SK-N-SH (cell line): ENCODE results near the gene ZBTB24.

Source experiments
- CTCF ChIP-seq: fragments of 200-600 bp; sonication (generic); IDR thresholded peaks from 2 replicates; pipeline ENCODE4 v1.6.1; 2017; ENCODE audit warnings: antibody characterized with exemption, mild to moderate bottlenecking, moderate library complexity
- ELF1 ChIP-seq: IDR thresholded peaks from 2 replicates; pipeline ENCODE4 v1.4.0; 2012
- EP300 ChIP-seq, 2 experiments: IDR thresholded peaks; 2 replicates each; pipeline versions ENCODE4 v1.4.0 to v1.6.1; 2012; ENCODE audit warnings: borderline replicate concordance in 1 of 2, low read depth in 1 of 2, low read length in 1 of 2
- GABPA ChIP-seq: IDR thresholded peaks from 2 replicates; pipeline ENCODE4 v1.4.0; 2012; ENCODE audit warnings: low read depth, mild to moderate bottlenecking
- NFIC ChIP-seq: IDR thresholded peaks from 2 replicates; pipeline ENCODE4 v1.4.0; 2012; ENCODE audit warnings: borderline replicate concordance
- POLR2AphosphoS5 ChIP-seq: IDR thresholded peaks from 2 replicates; pipeline ENCODE4 v1.6.1; 2012; ENCODE audit warnings: low read depth, low read length
- RFX5 ChIP-seq: IDR thresholded peaks from 2 replicates; pipeline ENCODE4 v1.6.1; 2012; ENCODE audit warnings: mild to moderate bottlenecking, improper control_type of control experiment, low read length
- RXRA ChIP-seq: IDR thresholded peaks from 2 replicates; pipeline ENCODE4 v1.4.0; 2012; ENCODE audit warnings: low read depth, mild to moderate bottlenecking, borderline replicate concordance
- SMC3 ChIP-seq: IDR thresholded peaks from 2 replicates; pipeline ENCODE4 v1.6.1; 2012; ENCODE audit warnings: low read depth, low read length, improper control_type of control experiment
- TAF1 ChIP-seq: IDR thresholded peaks from 2 replicates; pipeline ENCODE4 v1.6.1; 2012; ENCODE audit warnings: low read depth, mild to moderate bottlenecking, low read length, moderate library complexity, borderline replicate concordance
- TCF12 ChIP-seq: IDR thresholded peaks from 2 replicates; pipeline ENCODE4 v1.4.0; 2012
- TEAD4 ChIP-seq: IDR thresholded peaks from 2 replicates; pipeline ENCODE4 v1.4.0; 2012; ENCODE audit warnings: mild to moderate bottlenecking, borderline replicate concordance; ENCODE audit not compliant: insufficient read depth
- USF2 ChIP-seq: fragments of 150-350 bp; IDR thresholded peaks from 2 replicates; pipeline ENCODE4 v1.6.1; 2017; ENCODE audit warnings: antibody characterized with exemption, low read length, low read depth, borderline replicate concordance
- YY1 ChIP-seq: IDR thresholded peaks from 2 replicates; pipeline ENCODE4 v1.4.0; 2012; ENCODE audit warnings: low read depth, mild to moderate bottlenecking

- no peak for TF ChIP-seq TCF12
- TF ChIP-seq CTCF, result no peak
- no peak for TF ChIP-seq NFIC
- TF ChIP-seq YY1, result no peak
- no peak for TF ChIP-seq USF2
- TF ChIP-seq RFX5, result no peak
- TF ChIP-seq SMC3, result no peak
- no peak for TF ChIP-seq POLR2AphosphoS5
- TF ChIP-seq TEAD4, result no peak
- TF ChIP-seq RXRA, result no peak
- TF ChIP-seq GABPA, result no peak
- TF ChIP-seq ELF1, result no peak
- TF ChIP-seq EP300 (IDR thresholded peaks at IDR 0.05; ENCODE audit: borderline replicate concordance in 1 of 2, low read depth in 1 of 2, low read length in 1 of 2), result no peak
- no peak for TF ChIP-seq TAF1
Measured at GRCh38 chr6:109447087-109447486, 35.9 kb downstream of the ZBTB24 start.
